ENCODE results near the gene TRERF1.
A peak's percentile ranks its signal among the peaks of the same experiment; 100 is the strongest.

TRERF1 gene

GRCh38 chr6:42419490-42420280, 32.0 kb downstream of the TRERF1 start:
- DNase-seq = no peak

GRCh38 chr6:42418724-42419123, 33.0 kb downstream of the TRERF1 start:
- DNase-seq = no peak

GRCh38 chr6:42417641-42418112, 34.0 kb downstream of the TRERF1 start:
- DNase-seq = peak; percentile 49

GRCh38 chr6:42411406-42411805, 40.3 kb downstream of the TRERF1 start:
- no peak for DNase-seq

- no peak for DNase-seq
Measured at GRCh38 chr6:42410861-42411260, 40.9 kb downstream of the TRERF1 start.

- DNase-seq = no peak
Measured at GRCh38 chr6:42409581-42409980, 42.1 kb downstream of the TRERF1 start.

GRCh38 chr6:42407379-42407778, 44.3 kb downstream of the TRERF1 start:
- DNase-seq = peak; percentile 12

- peak; percentile 1 for DNase-seq
Measured at GRCh38 chr6:42406306-42407280, 45.1 kb downstream of the TRERF1 start.

GRCh38 chr6:42405021-42405420, 46.7 kb downstream of the TRERF1 start:
- no peak for DNase-seq

GRCh38 chr6:42404484-42404883, 47.2 kb downstream of the TRERF1 start:
- DNase-seq = peak; percentile 55

- DNase-seq = no peak
Measured at GRCh38 chr6:42403831-42404230, 47.9 kb downstream of the TRERF1 start.

- no peak for DNase-seq
Measured at GRCh38 chr6:42403421-42403820, 48.3 kb downstream of the TRERF1 start.

- DNase-seq = peak; percentile 68
Measured at GRCh38 chr6:42402184-42402583, 49.5 kb downstream of the TRERF1 start.

- DNase-seq = no peak
Measured at GRCh38 chr6:42401613-42401951, 50.1 kb downstream of the TRERF1 start.

GRCh38 chr6:42400886-42401612, 50.7 kb downstream of the TRERF1 start:
- no peak for DNase-seq

- no peak for DNase-seq
Measured at GRCh38 chr6:42400061-42400760, 51.5 kb downstream of the TRERF1 start.

GRCh38 chr6:42396720-42397119, 55.0 kb downstream of the TRERF1 start:
- no peak for DNase-seq

GRCh38 chr6:42394881-42395620, 56.7 kb downstream of the TRERF1 start:
- DNase-seq = no peak

- DNase-seq = no peak
Measured at GRCh38 chr6:42394151-42394550, 57.6 kb downstream of the TRERF1 start.

- no peak for DNase-seq
Measured at GRCh38 chr6:42393339-42393738, 58.4 kb downstream of the TRERF1 start.

- DNase-seq = no peak
Measured at GRCh38 chr6:42392833-42393232, 58.9 kb downstream of the TRERF1 start.

GRCh38 chr6:42391441-42391840, 60.3 kb downstream of the TRERF1 start:
- no peak for DNase-seq

Measured in activated naive CD4-positive, alpha-beta T cell treated with Interleukin-2 at 50 U/mL for 16 hours (primary cell).